Measurements from ENCODE around the gene ATAD3C.
"Not testable (repeated sequence)": the region's sequence is repeated elsewhere in the genome, so short reads cannot be mapped to it uniquely, and the experiment has no call there.

ATAD3C gene

GRCh38 chr1:1511533-1512285 is 62.2 kb downstream of the ATAD3C start, which contains the start of gene ATAD3A:
Gene ATAD3A, plus strand, starts transcription at chr1:1512162. Its CDS starts 107 bp downstream, at chr1:1512269.
- peak; percentile 66 for DNase-seq

- DNase-seq, result not testable (repeated sequence)
These were observed 62.9 kb downstream of the ATAD3C start for GRCh38 chr1:1512425-1512824.

GRCh38 chr1:1513675-1514074 is 64.2 kb downstream of the ATAD3C start:
- DNase-seq, result not testable (repeated sequence)

- not testable (repeated sequence) for DNase-seq
These were observed 64.9 kb downstream of the ATAD3C start for GRCh38 chr1:1514376-1514775.

GRCh38 chr1:1516923-1517322 is 67.4 kb downstream of the ATAD3C start:
- not testable (repeated sequence) for DNase-seq

- no peak for DNase-seq
These were observed 68.6 kb downstream of the ATAD3C start for GRCh38 chr1:1517973-1518620.

- DNase-seq, result not testable (repeated sequence)
These were observed 69.1 kb downstream of the ATAD3C start for GRCh38 chr1:1518621-1519007.

Measured in NCI-H748 treated with DMSO at 0.1 percent for 48 hours (cell line).